ENCODE measurements around the gene EIF2D.
A peak's percentile ranks its signal among the peaks of the same experiment; 100 is the strongest.
"Not testable (repeated sequence)": the region's sequence is repeated elsewhere in the genome, so short reads cannot be mapped to it uniquely, and the experiment has no call there.

EIF2D gene

GRCh38 chr1:206635080-206635977, 23.1 kb upstream of the EIF2D start, which contains the start of gene DYRK3:
Gene DYRK3 (plus strand): TSS chr1:206635536. CDS start chr1:206635704, 168 bp downstream.
- peak; percentile 67 to 85 (median 77) for DNase-seq (ENCODE audit: low read depth in 3 of 3, low spot score in 1 of 3)

GRCh38 chr1:206634365-206635079, 22.3 kb upstream of the EIF2D start:
- peak; percentile 30 to 66 (median 31) for DNase-seq (ENCODE audit: low read depth in 3 of 3, low spot score in 1 of 3)

DNA sequence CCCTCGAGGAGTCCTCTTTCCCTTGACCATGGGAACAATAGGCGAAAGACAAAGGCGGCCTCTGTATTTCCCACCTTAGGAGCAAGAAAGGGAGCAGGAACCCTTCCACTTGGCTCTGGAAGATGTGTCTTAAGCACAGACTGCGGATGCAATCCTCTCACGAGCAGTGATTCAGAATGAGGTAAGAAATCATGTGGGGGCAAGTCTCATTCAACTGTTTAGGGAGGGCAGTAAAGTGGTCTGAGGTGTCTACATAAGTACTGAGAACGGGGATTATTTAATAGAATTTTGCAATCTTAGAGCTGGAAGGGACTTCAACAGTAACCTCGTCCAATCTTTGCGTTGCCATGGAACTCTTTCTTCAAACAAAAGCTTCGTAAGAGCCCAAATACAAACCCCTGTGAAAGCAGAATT, 21.4 kb upstream of the EIF2D start:
- no peak for DNase-seq (ENCODE audit: low read depth in 3 of 3, low spot score in 1 of 3)

DNA sequence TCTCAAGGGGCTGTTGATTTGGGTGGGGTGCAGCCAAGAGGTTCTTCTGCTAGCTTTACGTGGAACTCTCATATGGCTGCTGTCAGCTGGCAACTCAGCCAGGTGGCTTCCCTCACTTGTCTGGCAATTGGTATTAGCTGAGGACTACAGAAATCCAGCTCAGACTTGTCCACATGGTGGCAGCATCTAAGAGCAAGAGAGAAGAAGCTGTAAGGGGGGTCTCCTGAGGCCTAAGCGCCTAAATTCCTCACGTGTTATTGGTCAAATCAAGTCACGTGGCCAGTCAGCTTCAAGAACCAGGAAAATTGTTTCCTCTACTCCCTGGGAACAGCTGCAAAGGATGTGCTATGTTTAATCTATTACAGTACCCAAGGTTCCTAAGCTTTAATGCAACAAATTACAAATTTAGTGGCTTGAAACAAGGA, 18.8 kb upstream of the EIF2D start:
- DNase-seq (ENCODE audit: low read depth in 3 of 3, low spot score in 1 of 3), result no peak

- DNase-seq (ENCODE audit: low read depth in 3 of 3, low spot score in 1 of 3), result no peak
Observed at GRCh38 chr1:206628916-206629315, 16.7 kb upstream of the EIF2D start.

DNA sequence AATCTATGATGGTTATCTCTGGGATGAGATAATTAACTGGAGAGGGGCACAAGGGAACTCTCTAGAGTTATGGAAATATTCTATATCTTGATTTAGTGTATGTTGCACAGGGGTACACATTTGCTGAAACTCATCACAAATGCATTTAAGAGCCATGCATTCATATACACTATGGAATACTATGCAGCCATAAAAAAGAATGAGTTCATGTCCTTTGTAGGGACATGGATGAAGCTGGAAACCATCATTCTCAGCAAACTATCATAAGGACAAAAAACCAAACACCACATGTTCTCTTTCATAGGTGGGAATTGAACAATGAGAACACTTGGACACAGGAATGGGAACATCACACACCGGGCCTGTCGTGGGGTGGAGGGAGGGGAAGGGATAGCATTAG, 14.1 kb upstream of the EIF2D start:
- not testable (repeated sequence) for DNase-seq (ENCODE audit: low read depth in 3 of 3, low spot score in 1 of 3)

DNA sequence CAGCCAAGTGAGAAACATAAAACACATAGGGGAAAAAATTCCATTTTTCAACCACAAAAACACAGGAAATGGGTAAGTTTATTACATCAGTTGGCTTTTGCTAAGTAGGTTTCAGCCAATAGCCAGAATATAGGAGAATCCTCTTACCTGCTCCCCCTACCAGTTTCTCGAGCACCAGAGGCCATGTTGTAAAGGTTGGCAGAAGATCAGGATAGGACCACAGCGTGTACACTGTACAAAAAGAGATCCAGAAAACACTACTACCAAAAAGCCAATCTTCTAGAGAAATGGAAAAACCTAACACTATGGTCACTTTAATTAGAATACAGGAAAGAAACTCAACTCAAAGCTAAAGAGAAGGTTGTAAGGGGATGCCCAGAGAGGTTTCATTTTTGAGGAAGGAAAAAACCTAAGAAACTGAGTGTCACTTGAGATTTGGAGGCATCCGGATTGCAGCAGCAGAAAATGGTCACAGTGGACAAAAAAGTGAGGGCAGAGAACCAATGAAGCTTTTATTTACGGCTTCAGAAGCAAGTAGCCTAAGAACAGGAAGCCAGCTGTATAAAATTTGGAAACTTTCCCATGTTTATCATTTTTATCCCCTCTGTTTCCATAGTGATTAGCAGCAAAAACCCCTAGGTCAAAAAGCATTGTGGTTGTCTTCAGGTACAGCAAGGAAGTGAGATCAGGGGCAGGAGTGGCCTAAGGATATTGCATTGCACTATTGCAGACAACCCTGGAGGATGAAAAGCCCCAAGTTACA, 2.9 kb downstream of the EIF2D start:
- DNase-seq (ENCODE audit: low read depth in 3 of 3, low spot score in 1 of 3), result no peak

DNA sequence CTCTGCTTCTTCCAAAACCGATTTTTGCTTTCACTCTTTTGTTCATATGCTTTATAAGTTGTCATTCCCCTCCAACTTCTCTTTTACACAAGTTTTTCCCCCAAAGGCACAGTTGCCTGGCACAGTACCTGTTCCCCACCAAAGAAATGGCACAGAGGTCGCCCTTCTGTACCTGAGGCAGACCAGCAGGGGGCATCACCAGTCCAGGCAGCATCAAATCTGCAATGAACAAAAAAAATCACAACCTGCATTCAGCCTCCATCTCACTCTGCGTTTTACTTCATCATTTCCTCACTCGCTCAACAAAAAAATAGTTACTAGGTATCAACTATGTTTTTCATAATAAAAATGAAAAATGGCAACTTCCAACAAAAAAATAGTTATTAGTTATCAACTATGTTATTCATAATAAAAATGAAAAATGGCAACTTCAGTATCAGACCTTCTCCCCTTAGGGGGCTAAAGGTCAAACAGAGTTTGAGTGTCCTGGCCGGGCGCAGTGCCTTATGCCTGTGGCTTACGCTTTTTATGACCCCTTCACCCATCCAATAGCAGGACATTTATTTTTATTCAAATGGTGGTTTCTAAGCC, 4.1 kb downstream of the EIF2D start:
- peak in 2 of 3 donors; percentile 24 to 46 for DNase-seq (ENCODE audit: low read depth in 3 of 3, low spot score in 1 of 3)

- no peak for DNase-seq (ENCODE audit: low read depth in 3 of 3, low spot score in 1 of 3)
Observed at GRCh38 chr1:206606867-206607266, 5.4 kb downstream of the EIF2D start.

DNA sequence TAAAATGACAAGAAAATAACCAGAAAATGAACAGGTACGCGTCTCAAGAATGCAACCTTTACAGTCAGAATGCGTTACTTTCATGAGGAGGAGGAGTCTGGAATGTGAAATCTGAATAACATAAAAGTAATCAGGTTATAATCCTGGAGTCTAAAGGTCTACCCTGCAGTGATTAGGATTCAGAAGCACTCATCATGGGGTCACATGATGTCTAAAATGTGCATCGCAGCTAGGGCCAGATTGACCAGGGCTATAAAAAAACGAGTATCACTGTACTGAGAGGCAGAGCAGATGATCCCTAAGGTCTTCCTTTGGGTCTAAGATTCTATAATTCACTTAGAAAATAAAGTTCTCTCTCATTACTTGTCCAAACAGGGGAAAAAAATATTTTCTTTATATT, 7.4 kb downstream of the EIF2D start:
- no peak for DNase-seq (ENCODE audit: low read depth in 3 of 3, low spot score in 1 of 3)

DNA sequence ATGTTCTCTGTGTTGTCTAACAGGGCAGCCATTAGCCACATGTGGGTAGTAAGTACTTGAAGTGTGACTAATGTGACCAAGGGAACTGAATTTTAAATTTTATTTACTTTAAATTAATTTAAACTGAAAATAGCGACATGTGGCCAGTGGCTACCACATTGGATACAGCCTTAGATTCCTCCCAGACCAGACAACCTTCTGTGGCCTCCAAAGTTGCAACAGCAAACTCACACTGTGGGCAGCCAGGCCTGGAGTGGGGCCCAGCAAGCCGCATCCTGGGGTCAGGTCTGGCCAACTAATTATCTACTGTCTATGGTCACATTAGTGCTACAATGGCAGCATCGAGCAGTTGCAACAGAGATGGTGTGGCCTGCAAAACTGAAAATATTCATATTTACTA, 11.7 kb downstream of the EIF2D start:
- no peak for DNase-seq (ENCODE audit: low read depth in 3 of 3, low spot score in 1 of 3)

DNA sequence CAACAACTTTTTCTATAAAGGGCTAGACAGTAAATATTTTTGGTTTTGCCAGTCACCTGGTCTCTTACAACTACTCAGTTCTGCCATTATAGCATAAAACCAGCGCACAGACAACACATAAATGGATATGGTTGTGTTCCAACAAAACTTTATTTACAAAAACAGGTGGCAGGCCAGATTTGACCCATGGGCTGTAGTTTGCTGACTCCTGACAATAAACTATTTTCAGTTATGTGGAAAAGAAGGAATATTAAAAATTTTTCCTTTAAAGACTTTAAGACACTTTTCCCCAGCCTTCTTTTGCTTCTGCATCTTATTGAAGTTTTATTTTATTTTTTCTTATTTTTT, 16.0 kb downstream of the EIF2D start:
- no peak for DNase-seq (ENCODE audit: low read depth in 3 of 3, low spot score in 1 of 3)

DNA sequence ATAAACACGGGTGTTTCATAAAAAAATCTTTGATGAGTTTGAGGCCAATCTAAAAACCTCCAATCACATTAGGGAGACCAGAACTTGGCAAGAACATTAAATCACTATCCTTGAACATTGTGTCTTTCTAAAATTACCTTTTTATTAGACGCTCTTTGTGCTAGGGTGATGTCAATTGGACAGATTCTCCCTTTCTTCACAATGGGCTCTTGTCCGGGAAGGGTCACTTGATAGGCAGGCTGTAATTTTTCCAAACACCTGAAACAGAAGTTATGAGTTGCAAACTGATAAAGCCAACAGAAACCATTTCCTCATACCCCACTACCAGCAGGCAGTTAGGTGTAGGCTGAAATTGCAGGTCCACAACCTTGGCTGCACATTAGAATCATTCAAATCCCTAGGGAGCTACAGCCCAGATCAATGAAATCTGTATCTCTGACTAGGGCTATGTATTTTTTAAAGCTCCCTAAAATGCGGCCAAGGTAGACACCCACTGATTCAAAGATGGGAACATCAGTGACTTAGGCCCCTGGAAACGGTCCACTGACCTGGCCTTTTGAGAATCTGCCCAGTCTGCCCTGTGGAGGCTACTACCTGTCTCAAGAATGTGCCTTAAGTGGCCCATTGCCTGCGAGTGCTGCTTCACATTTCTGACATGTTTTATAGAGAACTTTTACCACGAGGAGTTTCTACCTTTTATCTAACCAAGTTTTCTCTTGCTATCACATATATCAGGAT, 16.5 kb downstream of the EIF2D start:
- no peak for DNase-seq (ENCODE audit: low read depth in 3 of 3, low spot score in 1 of 3)

DNA sequence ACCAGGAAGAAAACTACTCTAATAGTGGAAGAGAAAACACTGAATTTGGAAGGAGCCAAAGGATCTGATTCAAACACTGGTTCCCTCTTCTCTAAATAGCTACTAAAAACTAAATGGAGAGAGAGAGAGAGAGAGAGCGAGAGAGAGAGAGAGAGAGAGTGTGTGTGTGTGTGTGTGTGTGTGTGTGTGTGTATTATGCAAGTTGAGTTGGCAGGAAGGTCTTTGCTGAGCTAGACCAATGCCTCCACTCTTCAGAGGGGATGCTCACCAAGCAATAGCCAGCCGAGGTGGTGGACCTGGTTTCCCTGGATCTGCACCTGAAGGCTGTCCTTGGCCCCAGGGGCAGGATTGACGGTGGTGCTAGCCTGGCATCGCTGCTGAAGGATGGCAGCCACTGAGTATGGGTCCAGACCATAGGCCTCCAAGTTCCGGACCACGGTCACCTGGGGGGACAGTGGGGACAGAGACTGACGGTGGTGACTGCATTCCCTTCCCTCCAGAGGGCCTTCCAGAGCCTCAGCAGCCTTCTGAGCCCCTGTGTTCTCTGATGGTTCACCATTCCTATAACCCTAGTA, 18.8 kb downstream of the EIF2D start:
- no peak for DNase-seq (ENCODE audit: low read depth in 3 of 3, low spot score in 1 of 3)

DNA sequence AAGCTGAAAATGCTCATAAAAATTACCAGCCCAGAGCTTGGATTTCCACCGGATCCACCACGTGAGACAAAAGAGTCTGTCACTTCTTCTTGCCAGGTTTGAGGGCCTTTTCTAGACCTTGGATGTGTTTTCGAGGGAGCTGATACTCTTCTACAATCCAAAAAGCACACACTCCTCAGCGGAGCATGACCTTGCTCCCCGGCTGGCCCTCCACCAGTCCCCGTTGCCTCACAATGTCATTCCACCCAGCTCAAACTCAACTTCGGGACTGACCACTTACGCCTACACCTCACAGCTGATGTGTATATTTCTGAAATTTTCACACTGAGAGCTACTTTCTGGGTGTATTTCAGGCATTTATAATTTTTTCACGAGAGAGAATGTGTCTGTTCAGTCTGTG, 20.6 kb downstream of the EIF2D start:
- no peak for DNase-seq (ENCODE audit: low read depth in 3 of 3, low spot score in 1 of 3)

DNA sequence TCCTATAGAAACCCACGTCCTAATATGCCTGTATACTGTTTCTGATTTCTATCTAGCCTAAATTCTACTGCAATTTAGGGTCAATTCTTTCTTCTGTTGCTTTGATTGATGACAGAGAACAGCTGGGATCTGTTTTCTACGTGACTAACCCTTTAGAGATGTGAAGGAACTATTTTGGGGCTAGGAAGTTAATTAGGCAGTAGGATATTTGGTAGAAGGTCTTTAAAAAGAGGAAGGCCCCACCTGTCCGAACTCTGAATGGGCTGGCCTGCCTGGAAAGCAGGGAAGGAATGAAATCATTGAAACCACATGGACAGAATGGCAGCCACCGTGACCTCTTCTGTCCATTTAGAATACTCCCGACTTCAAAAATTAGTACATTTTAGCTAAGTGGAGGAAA, 21.0 kb downstream of the EIF2D start:
- no peak for DNase-seq (ENCODE audit: low read depth in 3 of 3, low spot score in 1 of 3)

GRCh38 chr1:206590025-206590758, 22.1 kb downstream of the EIF2D start:
- peak in 1 of 3 donors; percentile 43 for DNase-seq (ENCODE audit: low read depth in 3 of 3, low spot score in 1 of 3)

DNA sequence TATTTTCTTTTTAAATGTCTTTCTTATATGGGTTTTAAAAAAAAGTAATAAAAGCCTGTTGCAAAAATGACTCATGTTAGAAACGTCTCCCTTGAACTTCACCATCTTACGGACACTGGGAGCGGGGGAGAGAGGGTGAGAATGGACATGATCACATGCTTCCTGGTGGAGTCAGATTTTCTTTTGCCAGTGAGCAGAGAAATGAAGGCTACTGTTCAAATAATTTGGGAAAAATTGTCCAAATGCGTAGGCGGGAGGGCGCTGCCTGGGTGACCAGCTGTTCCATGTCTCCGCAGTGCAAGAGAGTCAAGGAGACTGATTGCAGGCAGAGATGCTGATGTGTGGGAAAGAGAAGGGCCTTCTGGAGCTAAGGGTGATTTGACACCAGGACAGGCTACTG, 23.1 kb downstream of the EIF2D start:
- DNase-seq (ENCODE audit: low read depth in 3 of 3, low spot score in 1 of 3), result no peak

DNA sequence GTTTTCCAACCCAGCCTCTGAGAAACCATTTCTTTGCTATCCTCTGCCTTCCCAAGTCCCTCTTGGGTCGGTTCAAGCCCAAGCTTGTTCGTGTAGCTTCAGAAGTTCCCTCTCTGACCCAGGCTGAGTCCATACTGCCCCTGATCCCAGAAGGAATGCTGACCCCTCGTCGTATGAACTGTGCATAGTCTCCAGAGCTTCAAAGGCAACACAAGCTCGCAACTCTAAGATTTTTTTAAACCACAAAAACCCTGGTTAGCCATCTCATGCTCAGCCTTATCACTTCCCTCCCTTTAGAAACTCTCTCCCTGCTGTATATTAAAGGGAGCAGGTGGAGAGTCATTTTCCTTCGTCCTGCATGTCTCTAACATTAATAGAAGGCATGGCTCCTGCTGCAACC, 23.8 kb downstream of the EIF2D start:
- DNase-seq (ENCODE audit: low read depth in 3 of 3, low spot score in 1 of 3), result no peak

GRCh38 chr1:206587904-206588303, 24.4 kb downstream of the EIF2D start:
- no peak for DNase-seq (ENCODE audit: low read depth in 3 of 3, low spot score in 1 of 3)
